HG03175 (cell line): Measurements from ENCODE around the gene SMNDC1.
"Not testable (repeated sequence)": the region's sequence is repeated elsewhere in the genome, so short reads cannot be mapped to it uniquely, and the experiment has no call there.

Experiments used
- ATAC-seq: cut with Tn5 transposase; IDR thresholded peaks from one replicate; pipeline ENCODE4 v1.9.1; 2021; ENCODE audit warnings: mild to moderate bottlenecking, moderate library complexity; ENCODE audit not compliant: unreplicated experiment

Gene SMNDC1

GRCh38 chr10:110258542-110258941 lies 46.2 kb downstream of the SMNDC1 start:
- ATAC-seq = no peak

DNA sequence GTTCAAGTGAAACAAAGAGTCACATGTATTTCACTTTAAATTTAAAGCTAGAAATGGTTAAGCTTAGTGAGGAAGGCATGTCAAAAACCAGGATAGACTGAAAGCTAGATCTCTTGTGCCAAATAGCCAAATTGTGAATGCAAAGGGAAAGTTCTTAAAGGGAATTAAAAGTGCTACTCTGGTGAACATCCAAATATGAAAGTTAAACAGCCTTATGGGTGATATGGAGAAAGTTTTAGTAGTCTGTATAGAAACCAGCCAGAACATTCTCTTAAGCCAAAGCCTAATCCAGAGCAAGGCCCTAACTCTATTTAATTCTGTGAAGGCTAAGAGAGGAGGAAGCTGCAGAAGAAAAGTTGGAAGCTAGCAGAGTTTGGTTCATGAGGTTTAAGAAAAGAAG lies 50.3 kb downstream of the SMNDC1 start:
- ATAC-seq = no peak

DNA sequence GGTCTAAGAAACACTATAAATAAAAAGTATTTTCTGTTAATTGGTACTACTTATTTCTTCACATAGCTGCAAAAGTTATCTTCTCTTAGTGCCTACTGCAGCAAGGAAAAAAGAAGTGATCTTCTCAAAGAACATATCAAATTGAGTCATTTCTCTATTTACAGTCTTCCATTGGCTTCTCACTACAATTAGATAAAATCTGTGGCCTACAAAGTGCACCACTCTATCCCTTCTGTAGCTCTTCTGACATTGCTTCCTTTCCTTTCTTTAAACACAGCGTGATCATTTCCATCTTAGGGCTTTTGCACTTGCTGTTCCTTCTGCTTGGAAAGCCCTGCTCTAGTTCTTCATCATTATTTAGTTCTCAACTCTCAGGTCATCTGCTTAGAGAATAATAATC lies 52.6 kb downstream of the SMNDC1 start:
- ATAC-seq = no peak

DNA sequence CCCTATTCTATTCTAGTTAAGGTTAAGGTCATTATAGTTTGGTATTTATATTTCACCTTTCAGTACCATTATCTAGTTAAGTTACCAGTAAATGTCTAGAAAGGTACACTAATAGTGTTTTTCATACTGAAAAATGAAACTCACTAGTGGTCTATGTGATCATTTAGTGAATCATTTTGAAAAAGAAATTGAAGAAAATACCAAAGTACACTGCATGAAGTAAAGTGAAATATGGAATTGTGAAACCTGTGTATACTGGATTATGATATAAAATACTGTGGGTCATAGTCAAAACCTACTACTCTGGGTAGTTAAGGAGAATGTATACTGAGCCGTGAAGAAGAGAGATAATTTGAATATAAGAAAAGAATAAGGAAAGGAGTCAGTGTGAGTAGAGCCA lies 53.3 kb downstream of the SMNDC1 start:
- peak; percentile 89 for ATAC-seq

- ATAC-seq = peak; percentile 65
These were observed 55.2 kb downstream of the SMNDC1 start for GRCh38 chr10:110249489-110249888.

DNA sequence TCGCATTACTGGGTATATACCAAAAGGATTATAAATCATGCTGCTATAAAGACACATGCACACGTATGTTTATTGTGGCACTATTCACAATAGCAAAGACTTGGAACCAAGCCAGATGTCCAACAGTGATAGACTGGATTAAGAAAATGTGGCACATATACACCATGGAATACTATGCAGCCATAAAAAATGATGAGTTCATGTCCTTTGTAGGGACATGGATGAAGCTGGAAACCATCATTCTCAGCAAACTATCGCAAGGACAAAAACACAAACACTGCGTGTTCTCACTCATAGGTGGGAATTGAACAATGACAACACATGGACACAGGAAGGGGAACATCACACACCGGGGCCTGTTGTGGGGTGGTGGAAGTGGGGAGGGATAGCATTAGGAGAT lies 56.9 kb downstream of the SMNDC1 start:
- ATAC-seq = not testable (repeated sequence)

GRCh38 chr10:110244550-110244949 lies 60.2 kb downstream of the SMNDC1 start:
- ATAC-seq = no peak

- no peak for ATAC-seq
These were observed 62.2 kb downstream of the SMNDC1 start for GRCh38 chr10:110242511-110242910.

- no peak for ATAC-seq
These were observed 62.9 kb downstream of the SMNDC1 start for GRCh38 chr10:110241841-110242240.

GRCh38 chr10:110241407-110241806 lies 63.3 kb downstream of the SMNDC1 start:
- ATAC-seq = no peak
